Activated CD4-positive, CD25-positive, alpha-beta regulatory T cell treated with anti-CD3 and anti-CD28 coated beads, Interleukin-2, amount 50 U/mL, for 72 hours (primary cell): ENCODE results near the gene TRAPPC2L.

Experiments
- DNase-seq: peaks from one replicate; pipeline ENCODE4 v3.0.0; 2021

TRAPPC2L gene

DNA sequence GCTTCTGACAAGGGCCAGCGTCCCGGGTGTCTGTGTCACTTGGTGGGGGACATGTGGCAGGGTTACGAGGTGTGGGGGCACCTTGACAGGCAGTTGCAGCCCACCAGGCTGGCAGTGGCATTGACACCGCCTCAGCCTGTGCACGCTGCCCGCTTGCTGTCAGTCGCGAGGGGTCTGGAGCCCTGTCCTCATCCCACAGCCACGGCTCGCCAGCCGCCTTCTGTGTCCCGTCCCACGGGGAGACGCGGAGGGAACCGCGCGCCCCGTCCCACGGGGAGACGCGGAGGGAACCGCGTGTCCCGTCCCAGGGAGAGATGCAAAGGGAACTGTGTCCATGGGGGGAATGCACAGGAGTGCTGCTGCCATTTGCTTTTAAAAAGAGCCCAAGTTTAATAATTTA is 6.0 kb downstream of the TRAPPC2L start:
- DNase-seq = no peak

DNA sequence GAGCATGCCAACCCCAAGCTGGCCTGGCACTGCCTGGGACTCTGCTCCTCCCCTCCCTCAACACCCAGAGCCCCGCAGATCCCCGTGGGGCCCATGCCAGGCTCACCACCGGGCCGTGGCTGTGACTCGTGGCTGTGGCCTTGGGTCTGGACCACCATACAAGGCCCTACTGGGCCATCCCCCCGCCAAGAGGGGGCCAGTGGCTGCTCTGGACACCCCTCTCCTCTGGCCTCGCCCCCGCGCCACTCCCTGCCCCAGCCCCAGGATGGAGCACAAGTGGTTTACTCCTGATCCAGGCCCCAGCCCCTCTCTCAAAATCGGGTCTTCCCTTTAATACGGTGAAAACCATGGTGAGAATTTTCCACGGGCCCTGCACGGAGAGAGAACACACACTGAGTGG is 6.5 kb downstream of the TRAPPC2L start:
- DNase-seq = no peak

DNA sequence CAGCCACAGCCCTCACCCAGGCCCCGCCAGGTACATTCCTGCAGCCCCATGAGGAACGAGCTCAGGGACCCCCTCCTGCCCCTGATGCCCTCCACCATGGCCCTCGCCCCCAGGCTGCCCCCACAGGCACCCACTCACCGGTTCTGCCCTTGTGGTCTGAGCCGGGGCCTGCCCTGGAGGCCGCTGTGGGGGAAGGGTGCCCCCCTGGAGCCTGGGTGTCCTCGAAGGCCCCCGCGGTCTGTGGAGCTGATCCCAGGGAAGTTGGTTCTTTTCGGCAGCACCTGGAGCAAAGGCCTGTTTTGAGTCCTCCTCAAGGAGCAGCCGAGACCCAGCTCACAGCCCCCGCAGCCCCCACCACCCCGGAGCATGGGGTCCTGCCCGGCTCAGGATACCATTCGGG is 7.2 kb downstream of the TRAPPC2L start:
- no peak for DNase-seq

DNA sequence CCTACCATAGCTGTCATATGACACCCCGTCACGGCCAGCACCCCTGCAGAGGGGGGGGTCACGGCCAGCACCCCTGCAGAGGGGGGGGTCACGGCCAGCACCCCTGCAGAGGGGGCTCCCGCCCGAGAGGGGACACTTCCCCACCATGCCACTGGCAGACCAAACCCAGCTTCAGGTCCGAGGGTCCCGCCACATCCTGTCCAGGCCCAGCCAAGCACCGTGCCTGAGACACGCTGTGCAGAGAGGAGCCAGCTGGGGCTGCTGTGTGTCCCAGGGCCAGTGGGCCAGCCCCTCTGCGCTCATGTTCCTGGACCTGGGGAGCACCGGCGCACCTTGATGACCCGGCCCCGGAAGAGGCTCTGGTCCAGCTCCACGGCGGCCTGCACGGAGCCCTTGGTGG is 7.6 kb downstream of the TRAPPC2L start:
- no peak for DNase-seq

DNA sequence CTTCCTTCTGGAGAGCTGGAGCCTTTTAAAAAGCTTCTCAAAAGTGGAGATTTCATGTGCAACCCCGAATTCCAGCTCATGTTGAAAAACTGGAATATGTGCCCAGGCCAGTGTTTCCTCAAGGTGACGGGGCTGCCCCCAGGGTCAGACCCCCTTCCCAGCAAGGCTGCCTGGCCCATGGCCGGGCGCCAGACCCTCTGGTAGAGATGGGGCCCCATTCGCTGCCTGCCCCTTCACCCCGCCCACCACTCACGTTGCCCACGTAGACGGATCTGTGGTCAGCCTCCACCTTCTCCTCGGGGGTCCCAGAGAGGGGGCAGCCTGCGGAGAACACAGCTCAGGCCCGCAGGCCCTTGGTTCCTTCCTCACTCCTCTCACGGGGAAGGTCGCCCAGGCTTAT is 8.4 kb downstream of the TRAPPC2L start:
- DNase-seq = no peak

DNA sequence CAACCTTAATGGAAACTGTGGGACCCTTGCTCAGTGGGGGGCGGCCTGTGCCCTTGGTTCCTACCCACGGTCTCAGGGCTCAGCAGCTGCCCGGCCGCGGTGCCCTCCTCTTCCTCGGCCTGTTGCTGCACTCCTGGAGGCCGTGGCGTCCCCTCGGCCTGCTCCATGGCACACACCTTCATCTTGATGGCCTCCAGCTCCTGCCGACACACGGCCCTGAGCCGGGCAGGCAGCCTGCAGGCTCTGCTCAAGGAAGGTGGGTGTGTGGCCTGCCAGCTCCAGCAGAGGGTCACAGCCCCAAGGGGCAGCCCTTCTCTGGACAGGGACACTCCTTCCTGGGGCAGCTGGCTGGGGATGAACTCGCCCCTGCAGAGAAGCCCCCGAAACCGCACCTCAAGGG is 8.8 kb downstream of the TRAPPC2L start:
- DNase-seq = no peak

DNA sequence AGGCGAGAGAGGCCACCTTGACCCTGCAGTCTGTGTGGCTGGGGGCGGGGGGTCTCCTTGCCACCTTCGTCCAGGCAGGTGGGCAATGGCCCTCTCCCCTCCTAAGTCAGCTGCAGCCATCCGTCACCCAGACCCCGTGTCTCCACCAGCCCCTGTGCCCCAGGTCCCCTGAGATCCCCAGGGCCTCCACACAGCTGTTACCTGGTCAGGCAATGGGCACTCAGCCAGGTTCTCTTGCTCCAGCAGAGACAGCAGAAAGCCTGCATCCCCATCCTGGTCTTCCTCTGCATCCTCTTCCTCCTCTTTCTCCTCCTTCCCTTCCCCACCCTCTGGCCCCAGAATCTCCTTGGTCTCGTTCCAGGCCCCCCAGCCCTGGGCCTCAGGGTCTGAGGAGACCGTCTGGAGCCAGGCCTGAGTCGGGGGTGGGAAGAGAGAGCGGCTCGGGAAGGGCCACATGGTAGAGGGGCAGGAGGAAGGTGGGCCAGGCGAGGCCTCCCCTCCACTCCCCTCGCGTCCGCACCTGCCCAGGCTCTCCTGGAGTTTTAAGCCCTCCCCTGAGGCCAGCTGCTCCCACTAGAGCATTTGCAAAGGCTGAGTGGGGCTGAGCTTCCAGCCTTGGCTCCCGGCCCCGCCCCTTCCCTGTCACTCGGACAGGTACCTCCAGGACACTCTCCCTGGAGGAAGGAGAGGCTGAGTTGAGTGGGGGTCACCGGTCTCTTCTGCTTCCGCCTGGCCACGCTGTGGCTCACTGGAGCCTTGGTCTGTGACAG is 9.4 kb downstream of the TRAPPC2L start, which contains the start of gene PABPN1L:
TSS of gene PABPN1L (minus strand) at position 510 of the 770 bp plus-strand sequence. CDS start at position 456, 54 bp downstream.
- no peak for DNase-seq

DNA sequence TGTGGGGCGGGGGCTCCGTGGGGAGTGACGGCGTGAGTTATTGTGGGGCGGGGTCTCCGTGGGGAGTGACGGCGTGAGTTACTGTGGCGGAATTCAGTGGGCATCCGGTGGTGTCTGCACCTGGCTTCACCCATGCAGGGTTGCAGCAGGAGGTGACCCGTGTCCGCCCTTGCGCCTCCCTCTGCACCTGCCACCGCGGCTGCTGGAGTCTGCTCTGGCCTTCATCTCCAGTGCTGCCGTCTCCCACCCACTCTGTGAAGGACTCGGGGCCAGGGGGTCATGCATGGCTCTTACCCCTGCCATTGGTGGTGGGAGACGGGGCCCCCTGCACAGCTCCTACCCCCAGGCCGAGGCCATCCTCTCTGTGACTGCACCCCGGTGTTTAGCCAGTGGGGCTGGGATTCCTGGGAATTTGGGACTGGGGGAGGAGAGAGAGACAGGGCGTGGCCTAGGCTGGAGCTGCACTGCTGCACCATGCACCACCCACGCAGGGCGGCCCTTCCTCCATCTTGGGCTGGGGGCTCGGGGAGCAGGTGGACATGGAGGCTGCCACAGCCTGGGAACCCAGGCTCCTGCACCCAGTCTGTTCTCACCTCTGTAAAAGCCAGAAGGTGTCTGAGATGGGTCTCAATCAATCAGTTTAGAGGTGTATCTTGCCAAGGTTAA is 10.8 kb downstream of the TRAPPC2L start:
- DNase-seq = no peak

DNA sequence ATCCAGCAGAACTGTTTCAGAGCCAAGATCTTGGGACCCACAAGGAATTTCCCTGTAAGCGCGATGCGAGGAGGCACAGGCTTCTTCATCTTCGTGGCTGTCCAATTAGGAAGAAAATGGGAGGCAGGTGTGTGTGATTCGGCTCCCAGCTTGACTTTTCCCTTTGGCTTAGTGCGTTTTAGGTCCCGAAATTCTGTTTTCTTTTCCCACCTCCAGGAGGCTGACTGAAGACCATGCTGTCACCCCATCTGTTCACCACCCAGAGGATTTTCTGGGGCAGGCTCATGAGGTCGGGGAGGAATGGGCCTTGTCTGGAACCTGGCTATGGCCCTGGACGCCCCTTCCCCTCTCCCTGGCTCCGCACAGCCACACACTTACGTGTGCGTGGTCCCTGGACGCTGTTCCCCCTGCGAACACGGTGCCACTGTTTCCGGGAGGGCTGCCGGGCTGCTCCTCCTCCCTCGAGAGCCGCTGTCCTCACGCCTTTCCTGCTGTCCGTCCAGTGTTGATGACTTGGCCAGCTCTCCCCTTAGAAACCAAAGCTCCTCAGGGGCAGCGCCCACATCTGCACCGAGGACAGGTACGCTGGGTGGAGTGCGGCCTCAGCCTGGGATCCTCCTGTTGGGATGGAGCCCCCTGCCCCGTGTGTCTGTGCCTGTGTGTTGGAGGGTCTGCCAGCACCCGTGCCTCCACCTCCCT is 12.2 kb downstream of the TRAPPC2L start:
- DNase-seq = no peak

DNA sequence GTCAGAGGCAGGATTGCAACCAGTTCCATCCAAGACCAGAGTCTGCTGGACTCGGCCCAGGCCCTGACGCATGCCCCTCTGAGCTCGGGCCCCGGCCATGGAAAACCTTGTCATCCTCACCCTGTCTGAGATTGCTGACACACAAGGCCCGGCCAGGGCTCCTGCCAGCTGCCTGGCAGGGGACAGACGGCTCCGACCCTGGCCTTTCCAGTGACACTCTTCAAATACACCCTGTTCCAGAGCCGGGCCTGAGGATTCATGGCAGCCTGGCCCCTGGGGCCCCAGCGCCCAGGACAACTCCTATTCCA is 12.7 kb downstream of the TRAPPC2L start:
- no peak for DNase-seq

DNA sequence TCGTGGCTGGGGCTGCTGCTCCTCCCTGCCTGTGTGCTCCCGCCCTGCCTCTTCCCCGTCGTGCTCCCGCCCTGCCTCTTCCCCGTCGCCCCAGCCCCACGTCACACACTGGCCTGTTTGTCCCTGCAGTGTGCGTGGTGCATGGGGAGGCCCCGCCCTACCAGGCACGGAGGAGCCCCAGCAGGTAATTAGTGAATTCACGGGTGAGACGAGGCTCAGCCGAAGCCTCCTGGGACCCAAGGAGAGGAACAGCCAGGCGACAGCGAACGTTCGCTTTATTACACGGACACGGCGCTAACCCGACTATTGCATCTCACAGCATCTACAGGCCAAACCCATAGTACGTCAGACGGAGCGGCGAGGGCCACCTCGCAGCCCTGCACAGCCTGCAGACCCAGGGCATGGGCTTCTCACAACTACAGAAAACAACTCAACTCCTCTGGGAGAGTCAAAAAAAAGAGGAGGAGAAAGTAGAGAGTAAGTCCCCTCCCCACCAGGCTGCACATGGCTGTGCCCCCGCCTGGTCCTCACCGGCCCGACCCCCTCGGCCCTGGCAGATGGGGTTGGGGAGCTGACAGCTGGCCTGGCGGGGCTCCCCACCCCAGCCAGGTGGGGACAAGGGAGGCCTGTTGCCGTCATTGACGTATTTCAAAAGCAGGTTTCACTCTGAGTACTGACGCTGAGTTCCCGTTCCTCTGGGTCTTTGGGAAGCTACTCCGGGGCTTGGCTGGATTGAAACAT is 13.9 kb downstream of the TRAPPC2L start:
- no peak for DNase-seq

DNA sequence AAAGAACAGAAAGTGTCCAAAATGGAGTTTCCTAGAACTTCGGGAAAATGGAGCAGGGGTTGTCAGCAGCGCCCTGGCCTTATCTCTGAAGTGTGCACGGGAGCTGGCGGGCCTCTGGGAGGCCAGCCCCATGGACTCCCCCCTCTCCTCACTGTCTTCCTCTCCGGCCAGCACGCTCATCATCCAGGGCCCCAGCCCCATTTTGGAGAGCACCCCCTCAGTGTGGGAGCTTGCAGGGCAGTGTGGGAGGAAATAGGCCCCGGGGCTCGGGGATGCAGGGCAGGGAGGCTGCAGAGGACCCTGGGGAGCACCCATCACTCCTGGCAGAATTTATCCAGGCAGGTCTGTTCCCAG is 14.4 kb downstream of the TRAPPC2L start:
- no peak for DNase-seq

DNA sequence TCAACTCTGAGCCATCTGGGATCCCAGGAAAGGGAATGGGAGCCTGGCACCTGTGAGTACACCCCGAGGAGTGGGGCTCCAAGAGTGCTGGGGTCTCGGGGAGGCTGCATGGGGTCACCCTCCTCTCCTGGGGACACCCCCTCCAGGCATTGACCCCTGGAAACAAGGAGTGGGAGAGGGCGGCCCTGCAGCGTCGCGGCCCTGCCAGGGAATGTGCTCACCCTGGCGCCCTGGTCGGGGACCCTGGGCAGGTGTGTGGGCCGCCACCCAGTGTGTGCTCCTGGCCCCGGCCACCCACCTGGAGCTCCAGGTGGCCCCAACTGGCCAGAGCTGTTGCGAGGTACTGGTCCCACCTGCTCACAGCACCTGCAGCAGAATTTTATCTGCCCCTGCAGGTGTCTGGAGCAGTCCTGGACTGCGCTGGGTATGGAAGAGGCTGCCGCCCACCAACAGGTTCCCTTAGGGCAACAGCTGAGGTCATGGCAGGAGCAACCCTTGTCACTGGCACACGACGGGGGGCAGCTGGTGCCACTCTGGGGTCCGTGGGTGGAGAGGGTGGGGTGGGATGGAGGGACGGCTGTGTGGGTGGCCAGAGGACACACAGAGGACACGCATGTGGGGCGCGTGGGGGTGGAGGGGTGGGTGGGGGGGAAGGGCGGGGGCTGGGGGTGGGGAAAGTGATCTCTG is 14.9 kb downstream of the TRAPPC2L start:
- DNase-seq = no peak

DNA sequence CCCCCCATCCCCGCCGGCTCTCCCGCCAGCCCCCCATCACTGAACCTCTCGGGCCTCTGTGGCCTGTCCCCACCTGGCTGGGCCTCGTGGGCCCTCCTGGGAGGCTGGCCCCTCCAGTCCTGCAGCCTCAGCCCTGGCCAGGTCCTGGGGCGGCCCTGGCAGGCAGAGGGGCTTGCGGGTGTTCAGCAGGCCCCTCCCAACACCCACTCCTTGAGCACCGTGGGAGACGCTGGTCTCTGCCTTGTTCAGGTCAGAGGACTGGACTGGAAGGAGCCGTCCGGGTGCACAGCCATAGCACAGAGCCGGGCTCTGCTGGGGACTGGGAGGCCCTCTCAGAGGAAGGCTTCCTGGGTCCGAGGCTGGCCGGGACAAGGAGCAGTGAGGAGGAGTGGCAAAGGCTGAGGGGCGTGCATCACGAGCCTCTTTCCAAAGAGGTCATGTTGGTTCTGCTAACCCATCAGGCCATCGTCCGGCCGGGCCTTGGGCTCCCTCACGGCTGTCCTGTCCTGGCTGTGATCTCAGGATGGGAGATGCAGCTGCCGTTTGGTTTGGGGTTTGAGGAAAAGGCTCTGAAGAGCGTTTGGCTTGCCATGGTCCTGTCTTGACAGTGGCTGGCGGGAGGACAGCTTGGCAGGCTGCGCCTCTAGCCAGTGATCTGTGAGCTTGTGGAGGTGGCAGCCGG is 15.9 kb downstream of the TRAPPC2L start:
- no peak for DNase-seq

DNA sequence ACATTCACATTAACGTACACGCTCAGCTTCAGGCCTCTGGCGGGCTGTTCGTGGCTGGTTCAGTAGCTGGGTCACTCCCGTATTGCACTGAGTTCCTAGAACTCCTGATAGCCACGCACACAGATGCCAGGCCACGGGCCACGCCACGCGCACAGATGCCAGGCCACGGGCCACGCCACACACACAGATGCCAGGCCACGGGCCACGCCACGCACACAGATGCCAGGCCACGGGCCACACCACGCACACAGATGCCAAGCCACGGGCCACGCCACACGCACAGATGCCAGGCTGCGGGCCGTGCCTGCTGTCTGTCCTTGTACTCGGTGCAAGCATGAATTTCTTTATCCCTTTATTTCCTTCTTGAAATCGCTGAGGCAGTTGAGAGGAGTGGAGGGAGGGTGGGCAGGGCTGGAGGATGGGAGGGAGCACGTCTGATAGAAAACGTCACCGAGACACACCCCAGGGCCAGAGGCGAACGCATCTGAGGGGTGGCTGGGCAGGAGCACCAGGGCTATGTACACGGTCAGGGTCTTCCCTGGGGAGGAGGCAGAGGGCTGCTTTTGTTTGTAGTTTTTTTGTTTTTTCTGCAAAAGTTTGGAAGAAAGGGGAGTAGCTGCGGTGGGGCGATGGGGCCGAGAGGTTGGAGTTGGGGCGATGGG is 18.1 kb downstream of the TRAPPC2L start:
- no peak for DNase-seq

DNA sequence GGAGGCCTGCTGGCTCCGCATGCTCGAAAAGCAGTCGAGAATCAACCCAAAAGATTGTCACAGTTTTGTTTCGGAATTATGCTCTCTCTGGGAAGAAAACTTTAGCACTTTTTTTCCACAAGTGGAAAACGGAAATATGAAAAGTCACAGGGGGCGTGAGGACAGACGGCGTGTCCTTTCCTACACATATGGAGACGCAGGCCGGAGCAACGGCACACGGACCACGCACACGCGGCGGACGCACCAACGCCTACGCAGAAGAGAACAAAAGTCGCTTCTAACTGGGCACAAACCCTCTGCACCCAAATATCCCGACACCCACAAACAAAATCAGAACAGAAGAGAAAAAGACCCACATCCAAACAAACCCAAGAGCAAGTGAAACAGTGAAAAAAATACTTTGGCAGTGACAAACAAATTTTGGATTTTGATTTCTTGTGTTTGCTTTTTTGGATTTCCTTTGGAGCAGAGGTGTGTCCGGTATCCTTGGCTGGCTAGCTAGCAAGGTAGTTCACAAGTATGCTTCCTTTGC is 18.8 kb downstream of the TRAPPC2L start:
- no peak for DNase-seq

DNA sequence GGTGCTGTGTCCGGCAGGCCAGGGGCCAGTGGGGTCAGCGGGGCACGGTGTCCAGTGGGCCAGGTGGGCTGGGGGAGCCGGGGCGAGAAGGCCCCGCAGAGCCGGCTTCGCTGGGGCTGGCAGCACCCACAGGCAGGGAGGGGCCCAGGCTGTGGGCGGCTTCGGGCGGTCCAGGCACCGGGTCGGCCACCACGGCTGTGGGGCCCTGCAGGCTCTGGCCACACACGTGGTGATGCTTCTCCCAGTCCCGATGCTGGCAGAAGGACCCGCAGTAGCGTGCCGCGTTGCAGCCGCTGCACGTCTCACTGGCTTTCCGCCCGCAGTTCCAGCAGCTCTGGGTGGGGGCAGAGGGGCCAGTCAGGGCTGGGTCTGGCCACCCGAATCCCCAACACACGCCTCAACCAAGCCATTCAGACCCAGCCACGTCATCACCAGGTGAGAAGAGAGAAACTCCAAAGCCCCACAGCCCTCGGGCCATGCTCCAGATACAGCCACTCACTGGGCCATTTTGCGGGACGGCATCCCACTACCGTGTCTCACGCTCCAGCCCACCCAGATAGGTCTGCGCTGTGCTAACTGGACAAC is 20.1 kb downstream of the TRAPPC2L start:
- no peak for DNase-seq

DNA sequence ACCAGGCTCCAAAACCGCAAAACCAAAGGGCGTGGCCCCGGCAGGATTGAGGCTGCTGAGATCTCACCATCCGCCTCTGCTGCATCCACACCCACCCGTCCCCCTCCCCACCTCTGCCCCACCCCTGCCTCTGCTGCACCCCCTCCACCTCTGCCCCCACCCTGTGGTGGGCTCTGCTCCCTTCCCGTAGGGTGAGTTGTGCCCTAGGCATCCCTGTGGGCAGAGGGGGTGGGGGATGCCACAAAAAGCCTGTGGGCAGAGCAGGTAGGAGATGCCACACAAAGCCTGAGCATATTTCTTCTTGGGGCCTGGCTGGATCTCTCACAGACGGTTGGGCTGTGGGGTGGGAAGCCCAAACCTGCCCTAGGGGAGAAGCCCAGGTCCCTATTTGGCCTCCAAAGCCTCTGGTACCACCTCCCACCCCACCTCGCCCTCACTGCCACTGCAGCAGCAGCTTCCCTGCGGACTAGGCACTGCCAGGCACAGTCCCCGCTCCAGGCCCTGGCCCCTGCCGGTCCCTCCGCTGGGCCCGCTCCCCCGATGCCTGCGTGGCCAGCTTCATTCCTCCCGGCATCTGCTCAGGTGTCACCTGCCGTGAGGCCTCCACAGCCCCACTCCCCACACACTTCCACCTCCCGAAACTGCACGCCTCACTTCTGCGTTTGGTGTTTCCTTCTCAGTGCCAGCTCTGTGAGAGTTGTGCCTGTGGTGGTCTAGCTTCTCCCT is 20.8 kb downstream of the TRAPPC2L start:
- DNase-seq = no peak

DNA sequence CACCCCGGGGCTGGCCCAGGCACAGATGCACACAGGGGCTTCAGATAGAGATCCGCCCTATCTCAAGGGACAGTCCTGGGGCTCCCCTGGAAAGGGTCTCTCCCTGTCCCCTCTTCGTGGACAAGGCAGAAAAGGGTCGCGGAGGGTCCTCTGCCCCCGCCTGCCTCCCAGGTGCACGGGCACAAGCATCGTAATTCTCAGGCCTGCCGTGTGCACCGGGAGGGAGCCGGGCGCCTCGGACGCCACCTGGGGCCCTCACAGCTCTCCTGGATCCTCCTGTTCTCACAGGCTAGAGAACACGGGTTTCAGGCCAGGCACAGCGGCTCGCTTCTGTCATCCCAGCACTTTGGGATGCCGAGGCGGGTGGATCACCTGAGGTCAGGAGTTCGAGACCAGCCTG is 21.4 kb downstream of the TRAPPC2L start:
- DNase-seq = no peak
